ENCODE measurements around the gene GPR183.
"Not testable (repeated sequence)": the region's sequence is repeated elsewhere in the genome, so short reads cannot be mapped to it uniquely, and the experiment has no call there.

Gene GPR183

GRCh38 chr13:99265821-99266426 lies 41.3 kb downstream of the GPR183 start:
- DNase-seq = peak in 1 of 2 experiments; percentile 39

GRCh38 chr13:99265162-99265800 lies 41.9 kb downstream of the GPR183 start:
- no peak for DNase-seq

- no peak for DNase-seq
These were observed 43.1 kb downstream of the GPR183 start for GRCh38 chr13:99264051-99264450.

GRCh38 chr13:99263126-99263785 lies 43.9 kb downstream of the GPR183 start:
- no peak for DNase-seq

- DNase-seq = no peak
These were observed 46.1 kb downstream of the GPR183 start for GRCh38 chr13:99261059-99261458.

GRCh38 chr13:99260216-99260615 lies 47.0 kb downstream of the GPR183 start:
- no peak for DNase-seq

GRCh38 chr13:99258946-99259345 lies 48.3 kb downstream of the GPR183 start:
- no peak for DNase-seq

- no peak for DNase-seq
These were observed 48.9 kb downstream of the GPR183 start, which contains the start of gene GPR18 for GRCh38 chr13:99258210-99258860. GPR18 (minus strand) TSS chr13:99258379; CDS start chr13:99255872, 2,507 bp downstream.

- no peak for DNase-seq
These were observed 49.9 kb downstream of the GPR183 start for GRCh38 chr13:99257291-99257690.

- no peak for DNase-seq
These were observed 50.5 kb downstream of the GPR183 start for GRCh38 chr13:99256709-99257108.

- no peak for DNase-seq
These were observed 50.9 kb downstream of the GPR183 start for GRCh38 chr13:99256283-99256682.

- no peak for DNase-seq
These were observed 51.9 kb downstream of the GPR183 start for GRCh38 chr13:99255271-99255670.

- no peak for DNase-seq
These were observed 52.4 kb downstream of the GPR183 start for GRCh38 chr13:99254830-99255229.

GRCh38 chr13:99251921-99252320 lies 55.3 kb downstream of the GPR183 start:
- DNase-seq = no peak

GRCh38 chr13:99250982-99251825 lies 56.0 kb downstream of the GPR183 start:
- DNase-seq = no peak

GRCh38 chr13:99249606-99250005 lies 57.6 kb downstream of the GPR183 start:
- DNase-seq = not testable (repeated sequence)

GRCh38 chr13:99249178-99249577 lies 58.0 kb downstream of the GPR183 start:
- not testable (repeated sequence) for DNase-seq

- no peak for DNase-seq
These were observed 61.1 kb downstream of the GPR183 start for GRCh38 chr13:99246100-99246499.
